Neural progenitor cell (in vitro differentiated cells): ENCODE data around the gene TNFRSF19.
"Not testable (repeated sequence)": the region's sequence is repeated elsewhere in the genome, so short reads cannot be mapped to it uniquely, and the experiment has no call there.

Experiments used
- CTCF ChIP-seq: fragments of 200-600 bp; sonication (generic); IDR thresholded peaks from 2 replicates; pipeline ENCODE4 v1.5.1; 2017; ENCODE audit warnings: antibody characterized with exemption, mild to moderate bottlenecking
- EZH2 ChIP-seq: fragments of 200-600 bp; sonication (generic); IDR thresholded peaks from 2 replicates; pipeline ENCODE4 v1.6.1; 2017; ENCODE audit warnings: antibody characterized with exemption, mild to moderate bottlenecking, moderate library complexity
- EZH2phosphoT487 ChIP-seq: fragments of 200-600 bp; sonication (generic); IDR thresholded peaks from 2 replicates; pipeline ENCODE4 v1.6.1; 2017; ENCODE audit warnings: antibody characterized with exemption

DNA sequence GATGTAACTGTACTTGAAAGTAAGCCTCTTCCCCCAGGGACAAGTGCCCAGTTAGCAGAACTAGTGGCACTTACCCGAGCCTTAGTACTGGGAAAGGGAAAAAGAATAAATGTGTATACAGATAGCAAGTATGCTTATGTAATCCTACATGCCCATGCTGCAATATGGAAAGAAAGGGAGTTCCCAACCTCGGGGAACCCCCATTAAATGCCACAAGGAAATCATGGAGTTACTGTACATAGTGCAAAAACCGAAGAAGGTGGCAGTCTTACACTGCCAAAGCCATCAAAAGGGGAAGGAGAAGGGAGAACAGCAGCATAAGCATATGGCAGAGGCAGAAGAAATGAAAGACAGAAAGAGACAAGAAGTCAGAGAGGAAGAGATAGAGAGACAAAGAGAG is 40.3 kb upstream of the TNFRSF19 start:
- TF ChIP-seq CTCF, EZH2, EZH2phosphoT487: not testable (repeated sequence)
